ENCODE results near the gene KCNQ1.

DNA sequence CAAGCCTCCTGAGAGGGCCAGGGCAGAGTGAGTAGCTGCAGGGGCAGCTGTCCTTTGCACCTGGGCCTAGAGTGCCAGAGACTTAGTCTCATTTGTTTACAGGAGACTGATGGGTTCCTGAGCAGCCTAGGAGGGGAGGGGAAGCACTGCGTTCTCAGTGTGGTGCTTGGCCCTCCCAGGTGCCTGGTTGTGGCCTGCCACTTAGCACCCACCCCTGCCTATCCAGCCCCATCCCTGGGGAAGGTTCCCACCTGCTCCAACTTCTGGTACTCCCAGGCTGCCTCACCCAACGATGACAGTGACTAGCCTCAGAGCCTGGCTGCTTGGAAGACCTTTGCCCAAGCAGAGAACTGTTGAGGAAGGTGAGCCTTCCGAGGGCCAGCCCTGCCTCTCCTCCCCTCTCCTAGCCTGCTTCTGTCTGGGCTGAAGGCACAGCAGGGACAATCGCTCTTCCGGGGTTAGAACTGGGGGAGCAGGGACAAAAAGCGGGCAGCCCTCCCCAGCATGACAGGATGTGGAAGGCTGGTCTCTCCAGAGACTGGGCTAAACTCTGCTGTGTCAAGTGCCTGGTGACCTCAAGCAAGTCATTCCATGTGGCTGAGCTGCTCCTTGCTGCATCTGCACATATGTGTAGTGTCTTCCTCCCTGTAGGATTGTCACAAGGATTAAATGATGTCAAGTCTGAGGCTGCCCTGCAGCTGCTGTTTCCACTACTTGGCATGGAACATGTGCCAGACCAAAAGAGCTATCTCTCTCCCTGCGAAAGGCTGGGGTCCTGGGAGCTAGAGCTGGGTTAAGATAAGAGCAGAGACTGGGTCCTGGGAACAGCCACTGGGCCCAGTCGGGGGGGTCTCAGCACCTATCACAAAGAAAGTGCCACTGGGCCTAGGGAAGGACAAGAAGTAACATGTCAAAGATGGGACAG is 245.1 kb downstream of the KCNQ1 start:
- TF ChIP-seq POLR2A (IDR thresholded peaks at IDR 0.05), result no peak
- TF ChIP-seq, protein P1, sequence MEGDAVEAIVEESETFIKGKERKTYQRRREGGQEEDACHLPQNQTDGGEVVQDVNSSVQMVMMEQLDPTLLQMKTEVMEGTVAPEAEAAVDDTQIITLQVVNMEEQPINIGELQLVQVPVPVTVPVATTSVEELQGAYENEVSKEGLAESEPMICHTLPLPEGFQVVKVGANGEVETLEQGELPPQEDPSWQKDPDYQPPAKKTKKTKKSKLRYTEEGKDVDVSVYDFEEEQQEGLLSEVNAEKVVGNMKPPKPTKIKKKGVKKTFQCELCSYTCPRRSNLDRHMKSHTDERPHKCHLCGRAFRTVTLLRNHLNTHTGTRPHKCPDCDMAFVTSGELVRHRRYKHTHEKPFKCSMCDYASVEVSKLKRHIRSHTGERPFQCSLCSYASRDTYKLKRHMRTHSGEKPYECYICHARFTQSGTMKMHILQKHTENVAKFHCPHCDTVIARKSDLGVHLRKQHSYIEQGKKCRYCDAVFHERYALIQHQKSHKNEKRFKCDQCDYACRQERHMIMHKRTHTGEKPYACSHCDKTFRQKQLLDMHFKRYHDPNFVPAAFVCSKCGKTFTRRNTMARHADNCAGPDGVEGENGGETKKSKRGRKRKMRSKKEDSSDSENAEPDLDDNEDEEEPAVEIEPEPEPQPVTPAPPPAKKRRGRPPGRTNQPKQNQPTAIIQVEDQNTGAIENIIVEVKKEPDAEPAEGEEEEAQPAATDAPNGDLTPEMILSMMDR (IDR thresholded peaks at IDR 0.05), result no peak
- TF ChIP-seq POLR2AphosphoS5 (IDR thresholded peaks at IDR 0.05), result no peak
- TF ChIP-seq EP300 (IDR thresholded peaks at IDR 0.05), result no peak

Data from sigmoid colon (tissue), 4 donors.